H7 (cell line): Measurements from ENCODE around the gene PTPRS. TPM values are rescaled to one million over a fixed set of nuclear protein-coding genes. Genes with fewer than 3 reads are reported as not detected.
A peak's percentile ranks its signal among the peaks of the same experiment; 100 is the strongest.

Experiments
- DNase-seq: peaks from one replicate; pipeline ENCODE4 v3.0.0; 2012
- H3K27me3 ChIP-seq: 2 replicates; pipeline ENCODE4 v1.6.0; 2011; ENCODE audit warnings: mild to moderate bottlenecking, low read length; ENCODE audit not compliant: control insufficient read depth, insufficient read depth
- H3K36me3 ChIP-seq: replicated peaks from 2 replicates; pipeline ENCODE4 v1.5.1; 2011; ENCODE audit warnings: low read length; ENCODE audit not compliant: control insufficient read depth, insufficient read depth
- H3K4me3 ChIP-seq: 2 replicates; pipeline ENCODE4 v1.5.1; 2011; ENCODE audit warnings: low read depth, mild to moderate bottlenecking, control low read depth, low read length, moderate library complexity; ENCODE audit not compliant: insufficient read depth
- total RNA-seq: library from RNA; depleted of rRNA; stranded (reverse); fragments of >200 nt; shearing (Covaris generic); gene quantifications from 2 replicates; pipeline ENCODE4 v1.2.3, GENCODE V29; 2014

Gene PTPRS
- total RNA-seq, 1 experiment from 2014 or later: 130 TPM

GRCh38 chr19:5361407-5361806, 20.8 kb upstream of the PTPRS start:
- no peak for DNase-seq
- H3K4me3 ChIP-seq: no peak overlapping the region
- H3K27me3 ChIP-seq: peaks cover 1% of the 10 kb centered on the region; the same call in 1 of the 2 replicates
- H3K36me3 ChIP-seq: no peaks in the 10 kb centered on the region

GRCh38 chr19:5360003-5360780, 19.6 kb upstream of the PTPRS start:
- no peak for DNase-seq
- H3K4me3 ChIP-seq: no peak overlapping the region
- peaks cover 1% of the 10 kb centered on the region; the same call in 1 of the 2 replicates for H3K27me3 ChIP-seq
- no peaks in the 10 kb centered on the region for H3K36me3 ChIP-seq

GRCh38 chr19:5358173-5358800, 17.7 kb upstream of the PTPRS start:
- peaks cover 1% of the 10 kb centered on the region; the same call in 1 of the 2 replicates for H3K27me3 ChIP-seq
- H3K4me3 ChIP-seq: no peak overlapping the region; the same call in 1 of the 2 replicates
- peak; percentile 77 for DNase-seq
- no peaks in the 10 kb centered on the region for H3K36me3 ChIP-seq

- no peaks in the 10 kb centered on the region for H3K36me3 ChIP-seq
- peaks cover 1% of the 10 kb centered on the region; the same call in 1 of the 2 replicates for H3K27me3 ChIP-seq
- DNase-seq: no peak
- H3K4me3 ChIP-seq: no peak overlapping the region
Observed at GRCh38 chr19:5357584-5357983, 17.0 kb upstream of the PTPRS start.

GRCh38 chr19:5356918-5357317, 16.3 kb upstream of the PTPRS start:
- no peak for DNase-seq
- Histone ChIP-seq H3K36me3 (no peaks in the 10 kb centered on the region), H3K4me3 (no peak overlapping the region), H3K27me3 (peaks cover 1% of the 10 kb centered on the region; the same call in 1 of the 2 replicates)

GRCh38 chr19:5356428-5356827, 15.8 kb upstream of the PTPRS start:
- peak; percentile 57 for DNase-seq
- no peak overlapping the region for H3K4me3 ChIP-seq
- H3K27me3 ChIP-seq: peaks cover 1% of the 10 kb centered on the region; the same call in 1 of the 2 replicates
- no peaks in the 10 kb centered on the region for H3K36me3 ChIP-seq

- Histone ChIP-seq H3K4me3 (no peak overlapping the region), H3K27me3 (peaks cover 1% of the 10 kb centered on the region; the same call in 1 of the 2 replicates), H3K36me3 (no peaks in the 10 kb centered on the region)
- DNase-seq: no peak
Observed at GRCh38 chr19:5355693-5356092, 15.1 kb upstream of the PTPRS start.

- DNase-seq: no peak
- Histone ChIP-seq H3K27me3 (peaks cover 1% of the 10 kb centered on the region; the same call in 1 of the 2 replicates), H3K36me3 (no peaks in the 10 kb centered on the region), H3K4me3 (no peak overlapping the region)
Observed at GRCh38 chr19:5355076-5355475, 14.5 kb upstream of the PTPRS start.

- peaks cover 1% of the 10 kb centered on the region; the same call in 1 of the 2 replicates for H3K27me3 ChIP-seq
- no peaks in the 10 kb centered on the region for H3K36me3 ChIP-seq
- no peak overlapping the region for H3K4me3 ChIP-seq
- DNase-seq: peak; percentile 80
Observed at GRCh38 chr19:5354403-5354802, 13.8 kb upstream of the PTPRS start.

- H3K36me3 ChIP-seq: no peaks in the 10 kb centered on the region
- no peak overlapping the region for H3K4me3 ChIP-seq
- peaks cover 1% of the 10 kb centered on the region; the same call in 1 of the 2 replicates for H3K27me3 ChIP-seq
- peak; percentile 71 for DNase-seq
Observed at GRCh38 chr19:5352229-5352763, 11.7 kb upstream of the PTPRS start.

- Histone ChIP-seq H3K36me3 (no peaks in the 10 kb centered on the region), H3K27me3 (no peaks in the 10 kb centered on the region), H3K4me3 (no peak overlapping the region)
- DNase-seq: no peak
Observed at GRCh38 chr19:5351731-5352228, 11.2 kb upstream of the PTPRS start.

GRCh38 chr19:5349041-5349440, 8.4 kb upstream of the PTPRS start:
- Histone ChIP-seq H3K36me3 (no peaks in the 10 kb centered on the region), H3K4me3 (no peak overlapping the region), H3K27me3 (0 out of 2 replicates have a peak, but pooled peaks cover 1% of the 10 kb centered on the region)
- DNase-seq: peak; percentile 63

GRCh38 chr19:5345895-5346386, 5.3 kb upstream of the PTPRS start:
- DNase-seq: no peak
- H3K4me3 ChIP-seq: no peak overlapping the region
- H3K27me3 ChIP-seq: peaks cover 10% of the 10 kb centered on the region
- H3K36me3 ChIP-seq: no peaks in the 10 kb centered on the region

GRCh38 chr19:5343848-5344247, 3.2 kb upstream of the PTPRS start:
- no peak for DNase-seq

More at GRCh38 chr19:5343848-5344247, 3.2 kb upstream of the PTPRS start:
- H3K27me3 ChIP-seq: peaks cover 10% of the 10 kb centered on the region
- no peak overlapping the region for H3K4me3 ChIP-seq
- no peaks in the 10 kb centered on the region for H3K36me3 ChIP-seq
